Central memory CD4-positive, alpha-beta T cell (primary cell): Measurements from ENCODE around the gene ACTN4.
A peak's percentile ranks its signal among the peaks of the same experiment; 100 is the strongest.

Source experiments
- DNase-seq: peaks from one replicate; pipeline ENCODE4 v3.0.0; 2022

ACTN4 gene

DNA sequence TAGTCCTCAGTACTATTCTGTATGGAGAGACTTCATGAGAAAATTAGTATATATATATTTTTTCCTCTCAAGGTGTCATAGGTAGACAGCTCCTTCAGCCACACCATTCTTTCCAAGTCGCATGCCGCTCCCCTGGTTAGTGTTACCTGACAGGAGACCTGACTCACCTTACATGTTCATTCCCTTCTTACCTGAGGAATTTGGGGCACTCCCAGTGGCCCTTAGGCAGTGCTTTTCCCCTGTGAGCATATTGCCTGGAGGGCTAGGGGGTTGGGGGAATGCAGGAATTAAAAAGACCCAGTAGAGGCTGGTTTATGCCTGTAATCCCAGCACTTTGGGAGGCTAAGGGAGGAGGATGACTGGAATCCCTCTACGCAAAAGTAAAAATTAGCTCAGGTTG is 9.0 kb upstream of the ACTN4 start:
- no peak for DNase-seq

DNA sequence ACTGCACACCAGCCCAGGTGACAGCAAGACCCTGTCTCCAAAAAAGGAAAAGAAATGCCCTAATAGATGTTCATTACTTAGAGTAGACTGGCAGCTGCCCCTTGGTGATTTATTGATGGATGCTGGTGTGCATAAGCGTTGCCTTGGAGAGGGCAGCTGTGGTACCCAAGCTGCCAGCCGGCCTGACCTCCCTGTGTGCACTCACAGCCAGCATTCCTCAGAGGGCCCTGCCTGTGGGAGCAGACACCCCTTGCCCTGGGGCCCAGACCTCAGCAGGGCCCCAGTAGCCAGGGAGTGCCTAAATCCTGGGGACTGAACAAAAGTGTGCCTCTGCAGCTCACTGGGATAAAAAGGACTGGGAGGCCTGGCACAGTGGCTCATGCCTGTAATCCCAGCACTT is 7.8 kb upstream of the ACTN4 start:
- no peak for DNase-seq

DNA sequence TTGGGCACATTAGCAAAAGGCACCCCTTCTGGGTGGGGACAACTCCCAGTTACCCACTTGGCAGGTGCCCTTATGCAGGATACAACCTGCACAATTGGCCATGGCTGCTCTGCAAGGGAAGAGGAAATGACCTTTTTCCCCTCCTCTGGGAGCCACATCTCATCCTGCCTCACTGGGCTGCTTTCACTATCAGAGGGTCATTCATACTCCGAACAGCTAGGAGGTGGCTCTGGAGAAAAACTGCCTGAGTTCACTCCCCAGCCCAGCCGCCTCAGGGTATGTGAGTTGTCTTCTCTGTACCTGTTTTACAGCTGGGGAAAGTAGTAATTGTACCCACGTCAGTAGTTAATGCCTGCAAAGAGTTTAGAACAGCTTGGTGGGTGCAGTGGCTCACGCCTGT is 7.1 kb upstream of the ACTN4 start:
- no peak for DNase-seq

DNA sequence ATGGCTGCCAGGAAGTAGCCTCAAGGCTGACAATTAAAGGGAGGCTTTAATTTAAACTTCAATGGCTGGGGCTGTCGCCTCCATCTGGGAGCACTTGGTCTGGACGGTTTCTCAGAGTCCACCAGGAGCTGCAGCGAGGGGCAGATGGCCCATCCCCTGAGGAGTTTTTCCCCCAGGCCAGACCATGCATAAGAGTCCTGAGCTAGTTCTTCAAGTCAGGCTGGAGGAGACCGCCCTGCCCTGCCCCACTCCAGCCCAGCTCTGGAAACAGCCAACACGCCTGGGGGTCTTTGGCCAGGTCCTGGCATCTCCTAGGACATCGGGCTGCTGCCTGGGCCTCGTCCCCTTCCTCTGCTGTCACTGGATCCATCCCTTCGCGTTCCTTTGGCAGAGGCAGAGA is 5.3 kb upstream of the ACTN4 start:
- DNase-seq: no peak

DNA sequence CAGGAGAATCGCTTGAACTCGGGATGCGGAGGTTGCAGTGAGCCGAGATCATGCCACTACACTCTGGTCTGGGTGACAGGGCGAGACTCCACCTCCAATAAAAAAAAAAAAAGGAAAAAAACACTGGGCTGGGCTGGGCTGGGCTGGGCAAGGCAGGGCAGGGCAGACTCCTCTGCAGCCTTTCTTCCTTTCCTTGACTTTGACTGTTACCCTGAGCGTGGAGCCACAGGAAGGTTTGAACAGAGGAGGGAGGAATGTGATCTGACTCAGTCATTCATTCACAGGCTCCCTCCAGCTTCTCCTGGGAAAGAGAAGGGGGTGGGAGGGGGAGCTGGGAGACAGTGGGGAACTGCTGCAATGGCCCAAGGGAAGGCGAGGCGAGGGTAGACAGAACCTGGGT is 2.7 kb upstream of the ACTN4 start:
- no peak for DNase-seq

DNA sequence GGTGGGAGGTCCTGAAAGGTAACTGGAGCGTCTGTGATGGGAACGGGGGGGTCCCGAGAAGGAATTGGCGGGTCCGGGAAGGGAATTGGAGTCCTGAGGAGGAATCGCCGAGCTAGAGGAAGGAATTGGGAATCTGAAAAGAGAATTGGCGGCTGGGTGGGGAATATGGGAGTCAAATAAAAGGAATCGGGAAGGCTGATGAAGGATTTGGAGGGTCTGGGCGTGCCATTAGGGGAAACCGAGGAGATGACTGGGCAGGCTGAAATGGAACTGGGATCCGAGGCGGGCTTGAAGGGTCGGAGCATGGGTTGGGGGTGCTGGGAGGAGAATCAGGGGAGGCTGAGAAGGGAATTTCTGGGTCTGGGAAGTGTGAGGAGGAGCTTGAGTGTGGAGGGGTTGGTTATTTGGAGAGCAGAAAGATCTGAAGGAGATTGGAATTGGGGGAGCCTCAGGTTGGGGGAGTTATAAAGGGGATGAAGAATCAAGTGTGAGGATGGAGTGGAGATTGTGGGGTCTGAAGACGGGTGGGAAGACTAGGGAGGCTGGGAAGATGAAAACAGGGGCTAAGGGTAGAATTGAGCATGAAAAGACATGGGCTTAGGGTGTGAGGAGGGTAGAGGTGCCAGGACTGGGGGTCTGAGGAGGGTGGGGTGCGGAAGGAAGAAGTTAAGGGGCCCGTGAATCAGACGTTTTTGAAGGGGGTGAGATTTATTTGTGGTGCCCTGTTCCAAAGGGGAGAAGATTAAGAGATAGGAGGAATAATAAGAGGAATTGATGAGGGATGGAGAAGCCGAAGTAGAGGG is 718 bp downstream of the ACTN4 start:
- no peak for DNase-seq

DNA sequence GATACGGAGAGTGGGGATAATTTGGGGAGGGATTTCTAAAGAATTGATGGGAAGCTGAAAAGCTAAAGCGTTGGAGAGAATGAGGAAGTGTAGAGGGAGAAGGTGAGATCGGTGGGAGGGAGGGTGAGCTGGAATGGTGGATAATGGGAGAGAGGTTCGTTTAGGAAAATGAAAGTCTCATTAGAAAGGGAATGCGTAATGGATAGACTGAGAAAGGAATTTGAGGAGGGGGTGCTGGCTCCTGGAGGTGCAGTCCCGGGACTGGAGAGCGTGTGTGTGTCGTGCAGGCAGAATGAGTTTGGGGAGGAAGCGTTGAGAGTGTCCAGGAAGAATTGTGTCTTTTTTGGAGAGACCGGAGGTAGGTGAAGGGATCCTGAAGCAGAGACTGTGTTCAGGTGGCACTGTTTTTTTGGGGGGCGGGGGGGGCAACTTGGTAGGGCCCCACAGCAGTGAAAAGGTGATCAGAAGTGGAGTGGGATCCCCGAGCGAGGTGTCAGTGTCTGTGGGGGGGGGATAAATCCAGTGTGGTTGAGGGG is 1.4 kb downstream of the ACTN4 start:
- DNase-seq: no peak

DNA sequence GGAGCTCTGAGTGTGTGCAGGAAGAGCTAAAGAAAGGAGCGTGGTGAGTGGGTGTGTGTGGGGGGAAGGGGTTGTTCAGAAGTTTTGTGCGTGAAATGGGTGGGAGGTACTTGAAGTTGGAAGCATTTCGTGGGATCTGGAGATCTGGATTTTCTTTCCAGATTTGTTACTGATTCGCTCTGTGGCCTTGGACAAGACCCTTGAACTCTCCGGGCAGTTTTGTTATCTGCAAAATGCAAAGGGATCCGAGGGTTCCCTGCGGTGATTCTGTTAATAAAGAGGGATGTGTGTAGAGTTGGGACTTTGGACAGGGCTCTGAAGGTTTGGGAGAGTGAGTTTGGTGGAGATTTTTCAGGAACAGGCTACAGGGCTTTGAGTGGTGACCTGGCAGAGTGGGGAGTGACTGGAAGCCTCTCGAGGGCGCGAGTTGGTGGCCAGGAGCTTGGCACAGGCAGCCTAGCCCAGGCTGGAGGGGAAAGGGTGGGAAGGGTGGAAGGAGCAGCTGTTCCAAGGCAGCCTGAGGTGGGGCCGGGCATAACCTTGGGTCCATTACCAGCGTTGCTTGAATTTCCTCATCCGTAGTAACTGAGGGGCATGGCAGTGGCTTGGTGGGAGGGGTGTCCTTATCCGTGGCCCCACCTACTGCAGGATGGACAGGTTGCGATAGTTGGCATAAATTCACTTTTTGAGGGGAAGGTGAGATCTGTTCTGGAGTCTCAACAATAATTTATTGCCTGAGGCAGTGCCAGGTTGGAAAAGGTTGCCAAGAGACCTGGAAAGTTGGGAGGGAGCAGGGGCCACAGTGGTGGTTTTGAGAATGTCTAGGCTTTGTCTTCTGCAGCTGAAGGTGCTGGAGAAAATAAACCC is 2.1 kb downstream of the ACTN4 start:
- DNase-seq: no peak

DNA sequence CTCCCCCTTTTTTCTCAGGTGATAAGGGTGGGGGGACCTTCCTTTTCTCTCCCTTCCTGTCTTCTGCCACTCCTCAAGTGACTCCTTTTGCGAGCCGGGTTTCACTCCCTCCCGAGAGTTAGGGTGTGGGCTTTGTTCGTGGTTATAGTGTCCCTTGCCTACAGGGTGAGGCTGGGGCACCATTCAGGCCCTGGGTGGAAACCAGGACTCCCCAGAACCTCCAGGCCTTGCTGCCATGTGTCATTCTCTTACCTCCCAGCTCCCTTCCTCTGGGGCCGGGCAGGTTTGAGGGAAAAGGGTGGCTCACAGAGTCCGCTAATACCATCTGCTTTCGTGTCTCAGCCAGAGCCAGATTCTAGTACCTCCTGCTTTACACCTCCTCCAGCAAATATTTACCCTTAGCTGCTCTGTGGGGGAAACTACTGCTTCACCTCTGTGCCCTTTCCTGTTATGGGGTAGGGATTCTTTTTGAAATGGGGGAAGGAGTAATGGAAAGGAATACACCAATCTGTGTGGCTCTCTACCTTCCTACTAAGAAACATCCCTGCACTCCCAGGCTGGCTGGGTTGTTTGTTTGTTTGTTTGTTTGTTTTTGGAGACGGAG is 2.8 kb downstream of the ACTN4 start:
- no peak for DNase-seq

DNA sequence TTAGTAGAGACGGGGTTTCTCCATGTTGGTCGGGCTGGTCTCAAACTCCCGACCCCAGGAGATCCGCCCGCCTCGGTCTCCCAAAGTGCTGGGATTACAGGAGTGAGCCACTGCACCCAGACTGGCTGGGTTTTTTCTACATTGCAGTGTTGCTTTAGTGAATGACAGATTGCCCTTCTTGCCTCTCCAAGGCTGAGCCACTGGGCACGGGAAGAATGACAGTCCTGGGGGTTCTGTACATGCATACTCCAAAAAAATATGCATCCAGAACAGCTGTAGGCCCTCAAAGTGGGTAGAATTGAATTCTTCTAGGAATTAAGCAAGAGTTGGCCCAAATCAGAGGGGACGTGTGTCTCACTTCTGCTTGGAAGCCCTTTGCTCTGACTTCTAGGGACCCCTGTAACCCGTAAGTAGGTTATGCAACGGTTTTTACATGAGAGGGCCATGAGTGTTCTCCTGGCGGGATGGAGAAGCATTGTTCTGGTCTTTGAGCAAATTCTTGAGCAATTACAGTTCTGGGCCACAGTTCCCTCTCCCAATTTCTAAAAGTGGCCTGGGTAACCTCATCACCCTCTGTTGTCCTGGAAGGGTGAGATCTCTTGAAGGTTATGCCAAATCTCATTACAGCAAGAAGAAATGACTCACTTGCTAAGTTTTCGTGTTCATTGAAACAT is 3.6 kb downstream of the ACTN4 start:
- no peak for DNase-seq

DNA sequence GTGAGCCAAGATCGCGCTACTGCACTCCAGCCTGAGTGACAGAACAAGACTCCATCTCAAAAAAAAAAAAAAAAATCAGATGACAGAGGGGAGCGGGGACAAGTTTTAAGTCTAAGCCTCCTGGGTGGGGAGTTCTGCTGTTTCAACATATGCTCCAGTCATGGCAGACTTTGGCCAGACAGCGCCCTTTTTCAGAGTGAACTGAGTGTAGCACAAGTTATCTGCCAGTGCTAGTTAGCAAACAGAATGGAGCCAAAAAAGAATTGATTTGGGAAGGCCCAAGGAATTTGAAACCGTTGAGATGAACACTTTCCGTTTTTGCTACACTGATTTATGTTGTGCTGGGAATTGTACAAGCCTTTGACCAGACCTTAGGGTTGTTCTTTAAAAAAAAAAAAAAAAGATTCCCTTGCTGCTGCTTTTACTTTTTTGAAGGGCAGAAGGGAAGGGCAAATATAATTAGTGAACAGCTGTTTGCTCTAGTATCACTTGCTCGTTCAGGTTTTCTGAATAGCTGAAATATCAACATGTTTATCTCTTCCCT is 5.7 kb downstream of the ACTN4 start:
- no peak for DNase-seq

DNA sequence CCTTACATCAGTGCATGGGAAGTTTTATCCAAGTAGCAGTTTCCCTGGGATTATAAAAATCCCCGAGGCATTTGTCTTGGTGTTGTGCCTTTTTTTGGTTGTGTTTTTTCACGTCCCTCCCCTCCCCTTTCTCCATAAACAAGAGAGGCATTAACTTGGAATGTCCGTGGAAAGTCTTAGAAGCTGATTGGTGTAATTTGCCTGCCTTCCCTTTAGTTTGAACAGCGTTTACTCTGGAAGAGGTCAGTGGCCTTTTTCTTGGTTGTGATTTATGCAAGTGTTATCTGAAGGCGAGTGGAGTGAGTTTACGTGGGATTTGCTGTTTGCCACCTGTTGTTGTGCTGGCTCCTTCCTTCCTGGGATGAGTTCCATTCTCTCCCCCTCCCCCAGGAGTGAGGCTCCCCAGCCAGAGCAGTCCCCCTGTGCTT is 7.2 kb downstream of the ACTN4 start:
- DNase-seq: no peak

DNA sequence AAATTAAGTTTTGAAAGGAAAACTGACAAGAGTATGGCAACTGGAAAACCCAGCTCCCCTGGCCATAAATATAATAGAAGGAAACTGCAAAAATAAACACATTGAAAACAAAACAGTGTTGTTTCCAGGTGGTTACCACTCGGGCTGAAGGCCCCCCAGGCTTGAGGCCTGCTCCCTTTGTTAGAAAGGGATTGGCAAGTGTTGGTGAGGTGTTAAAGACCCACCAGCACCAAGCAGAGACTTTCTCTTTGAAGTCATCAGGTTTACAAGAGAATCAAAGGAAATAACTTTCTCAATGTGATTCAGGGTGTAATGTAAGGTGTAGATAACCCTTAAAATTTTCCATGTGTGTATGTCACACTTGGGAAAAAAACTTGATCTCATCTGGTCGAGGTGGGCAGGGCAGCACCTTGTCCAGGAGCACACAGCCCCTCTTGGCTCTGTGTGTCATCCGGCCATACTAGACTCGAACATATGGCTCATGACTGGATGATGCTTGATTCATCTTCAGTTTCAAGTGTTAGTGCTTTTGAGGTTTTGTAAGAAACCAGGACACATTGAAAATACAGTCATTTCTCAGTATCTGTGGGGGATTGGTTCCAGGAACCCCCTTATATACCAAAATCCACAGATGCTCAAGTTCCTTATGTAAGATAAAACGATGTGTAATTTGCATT is 7.8 kb downstream of the ACTN4 start:
- DNase-seq: no peak

DNA sequence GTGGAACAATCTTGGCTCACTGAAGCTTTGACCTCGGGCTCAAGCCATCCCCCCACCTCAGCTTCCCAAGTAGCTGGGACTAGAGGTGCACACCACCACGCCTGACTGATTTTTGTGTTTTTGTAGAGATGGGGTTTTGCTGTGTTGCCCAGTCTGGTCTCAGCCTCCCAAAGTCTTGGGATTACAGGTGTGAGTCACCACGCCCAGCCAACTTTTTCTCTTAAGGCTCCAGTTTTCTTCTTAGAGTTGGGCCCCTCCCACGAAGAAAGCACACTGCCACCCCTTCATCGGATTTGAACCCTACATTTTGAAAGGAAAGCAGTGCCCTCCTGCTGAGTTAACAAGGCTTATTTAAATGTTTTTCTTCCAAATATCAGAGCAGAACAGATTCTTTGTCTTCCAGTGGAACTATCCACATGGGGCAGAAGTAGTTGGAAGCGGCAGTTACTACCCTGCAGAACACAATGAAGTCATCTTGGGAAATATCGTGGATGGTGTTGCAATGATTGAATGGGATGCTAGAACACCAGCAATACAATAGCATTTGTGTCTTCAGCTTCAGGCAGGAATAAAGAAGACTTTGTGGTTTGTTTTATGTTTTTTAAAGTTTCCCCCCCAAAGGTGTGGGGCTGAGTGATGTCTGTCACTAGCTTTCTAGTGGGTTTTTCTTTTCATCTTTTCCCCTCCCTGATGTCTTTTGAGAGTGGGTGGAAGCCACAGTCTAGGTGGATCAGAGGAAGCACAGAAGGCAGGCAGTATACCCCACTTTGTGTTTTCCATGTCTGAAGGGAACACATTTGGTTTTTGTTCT is 8.9 kb downstream of the ACTN4 start:
- peak; percentile 88 for DNase-seq

DNA sequence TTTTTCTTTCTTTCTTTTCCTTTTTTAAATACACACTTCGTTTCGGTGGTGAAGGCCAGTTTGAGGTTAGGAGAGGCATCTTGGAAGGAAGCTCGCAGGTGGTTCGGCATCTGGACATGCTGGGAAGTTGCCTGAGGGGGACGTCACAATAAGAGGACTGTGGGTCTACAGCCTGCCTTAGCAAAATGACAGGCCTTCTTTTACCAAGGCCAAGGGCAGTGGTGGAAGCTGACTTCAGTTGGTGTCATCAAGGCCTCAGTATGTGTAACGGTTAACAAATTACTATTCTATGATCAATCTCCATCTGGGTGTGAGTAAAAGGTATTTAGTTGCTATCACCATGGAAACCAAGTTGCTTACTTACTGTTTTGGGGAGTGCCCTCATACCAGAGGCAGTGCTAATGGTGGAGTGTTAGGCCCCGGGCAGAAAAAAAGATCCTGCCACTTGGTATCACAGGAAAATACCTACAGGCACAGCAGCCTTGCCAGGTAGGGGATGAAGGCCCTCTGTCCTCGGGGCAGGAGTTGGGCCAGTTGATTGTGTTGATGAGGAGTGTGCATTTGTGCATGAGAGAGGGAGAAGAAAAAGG is 10.3 kb downstream of the ACTN4 start:
- DNase-seq: peak; percentile 43

DNA sequence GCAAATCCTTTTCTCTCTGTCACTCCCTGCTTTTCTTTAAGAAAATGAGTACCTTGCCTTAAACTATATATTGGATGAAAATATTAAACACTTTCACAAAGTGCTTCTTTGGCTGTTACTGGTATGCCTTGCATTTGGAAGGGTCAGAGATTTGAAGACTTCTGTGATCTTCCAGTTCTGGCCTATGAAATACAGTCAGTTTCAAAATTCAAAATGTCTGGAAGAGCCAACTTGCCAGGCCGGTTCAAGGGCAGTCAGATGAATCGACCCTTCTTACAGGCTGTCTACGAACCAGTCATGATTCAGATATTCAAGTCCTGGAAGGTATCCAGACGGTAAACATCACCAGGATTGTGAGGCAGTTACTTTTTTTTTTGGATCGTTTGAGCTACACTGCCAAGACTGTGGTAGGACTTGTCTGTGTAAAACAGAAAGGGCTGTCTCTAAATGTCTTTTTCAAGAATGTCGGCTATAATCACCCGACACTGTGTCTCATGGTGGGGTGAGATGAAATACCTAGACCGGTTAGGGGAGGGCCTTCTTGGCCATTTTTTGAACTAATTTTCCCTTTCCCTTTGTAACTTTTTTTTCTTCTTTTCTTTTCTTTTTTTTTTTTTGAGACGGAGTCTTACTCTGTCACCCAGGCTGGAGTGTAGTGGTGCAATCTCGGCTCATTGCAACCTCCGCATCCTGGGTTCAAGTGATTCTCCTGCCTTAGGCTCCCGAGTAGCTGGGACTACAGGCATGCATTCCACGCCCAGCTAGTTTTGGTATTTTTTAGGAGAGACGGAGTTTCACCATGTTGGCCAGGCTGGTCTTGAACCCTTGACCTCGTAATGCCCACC is 11.2 kb downstream of the ACTN4 start:
- no peak for DNase-seq

DNA sequence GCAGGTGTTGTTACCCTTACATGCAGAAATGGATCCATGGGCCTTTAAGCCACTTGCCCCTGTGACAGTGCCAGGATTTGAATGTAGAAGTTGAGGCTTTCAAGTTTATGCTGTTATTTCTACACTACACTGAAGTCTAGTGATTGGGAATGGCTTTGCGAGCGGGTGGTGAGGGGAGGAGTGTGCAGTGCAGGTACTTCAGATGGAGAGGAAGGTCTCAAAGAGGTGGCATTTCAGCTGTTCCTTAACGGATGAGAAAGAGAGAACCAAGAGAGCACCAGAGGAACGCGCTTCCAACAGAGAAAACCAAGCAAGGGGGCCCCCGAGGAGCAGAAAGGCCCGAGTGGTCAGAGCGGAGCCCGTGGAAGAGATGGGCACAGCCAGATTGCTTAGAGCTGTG is 13.3 kb downstream of the ACTN4 start:
- no peak for DNase-seq

DNA sequence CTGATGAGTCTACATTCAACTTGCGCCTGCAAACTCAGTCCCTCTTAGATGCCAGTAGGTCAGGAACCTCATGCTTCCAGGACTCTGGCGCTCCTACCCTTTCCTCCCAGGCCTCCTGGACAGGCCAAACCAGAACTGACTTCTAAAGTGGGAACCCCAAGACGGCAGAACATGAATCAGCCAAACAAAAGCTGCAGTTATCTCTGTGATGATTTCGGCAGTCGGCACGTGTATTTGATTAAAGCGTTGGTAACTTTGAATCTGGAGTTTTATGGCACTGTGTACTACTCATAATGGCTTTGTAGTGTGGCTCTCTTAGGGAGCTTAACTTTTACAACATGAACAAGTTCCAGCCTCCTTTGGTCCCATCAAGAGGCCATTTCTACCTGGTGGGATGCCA is 13.7 kb downstream of the ACTN4 start:
- DNase-seq: no peak

DNA sequence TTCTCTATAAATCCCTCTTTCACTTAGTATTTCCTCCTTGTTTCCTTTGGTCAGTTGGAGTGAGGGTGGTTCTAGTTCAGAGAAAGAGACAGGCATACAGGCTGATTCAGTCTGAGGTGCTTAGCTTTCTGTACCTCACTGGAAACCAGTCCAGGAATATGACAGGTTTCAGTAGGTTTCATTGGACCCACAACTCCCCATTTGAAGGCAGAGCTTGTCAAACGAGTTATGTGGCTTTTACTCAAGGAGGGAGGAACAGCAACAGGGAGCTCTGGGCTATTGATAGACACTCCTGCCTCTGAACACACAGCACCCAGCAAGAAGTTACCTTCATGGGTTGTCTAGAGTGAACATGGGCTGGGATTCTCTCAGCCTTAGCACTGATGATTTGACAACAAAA is 14.5 kb downstream of the ACTN4 start:
- no peak for DNase-seq
